NCI-H345 treated with DMSO at 0.1 percent for 48 hours (cell line): ENCODE measurements around the gene PDIA3.
"Not testable (repeated sequence)": the region's sequence is repeated elsewhere in the genome, so short reads cannot be mapped to it uniquely, and the experiment has no call there.

Experiments used
- DNase-seq: peaks from one replicate; lab custom pipeline; 2025; ENCODE audit not compliant: unreplicated experiment; lab: John Stamatoyannopoulos, UW

The PDIA3 gene

GRCh38 chr15:43746245-43746902 is at the start of gene PDIA3:
TSS of gene PDIA3 (plus strand) at chr15:43746438. CDS start at chr15:43746540, 102 bp downstream.
- DNase-seq = peak; percentile 32

- DNase-seq = no peak
Observed at GRCh38 chr15:43702174-43702573, 44.1 kb upstream of the PDIA3 start.

DNA sequence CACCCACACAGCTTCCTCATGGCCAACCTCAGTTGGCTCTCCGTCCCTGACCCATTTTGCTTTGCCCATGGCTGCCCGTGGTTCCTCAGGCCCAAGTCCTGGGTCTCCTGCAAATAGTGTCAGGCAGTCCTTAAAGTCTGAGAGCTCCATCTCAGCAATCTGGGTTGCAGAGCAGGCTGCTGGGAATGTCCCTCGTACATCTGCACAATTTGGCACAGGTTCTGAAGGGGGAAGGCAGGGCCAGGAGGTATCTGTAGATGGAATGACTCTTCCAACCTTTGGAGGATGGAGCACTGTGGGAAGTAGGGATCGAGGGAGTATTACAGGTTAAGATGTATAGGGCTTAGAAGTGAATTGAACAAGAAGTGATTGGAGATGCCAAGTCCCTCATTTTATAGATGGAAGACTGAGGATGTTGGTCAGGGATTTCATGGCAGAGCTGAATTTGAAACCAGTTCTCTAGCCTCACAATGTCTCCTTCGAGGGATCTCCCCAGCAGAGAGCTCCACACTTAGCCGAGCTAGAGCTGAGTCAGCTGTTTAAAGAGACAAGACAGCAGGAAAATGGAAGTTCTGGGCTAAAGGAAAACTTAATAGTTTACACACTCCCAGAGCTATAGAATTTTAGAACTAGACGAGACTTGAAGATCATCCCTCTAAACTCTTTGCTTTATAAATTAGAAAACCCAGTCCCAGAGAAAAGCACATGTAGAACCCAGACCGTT is 43.4 kb upstream of the PDIA3 start:
- DNase-seq = no peak

GRCh38 chr15:43710431-43711131 is 35.7 kb upstream of the PDIA3 start:
- not testable (repeated sequence) for DNase-seq

- no peak for DNase-seq
Observed at GRCh38 chr15:43723151-43723550, 23.1 kb upstream of the PDIA3 start.

DNA sequence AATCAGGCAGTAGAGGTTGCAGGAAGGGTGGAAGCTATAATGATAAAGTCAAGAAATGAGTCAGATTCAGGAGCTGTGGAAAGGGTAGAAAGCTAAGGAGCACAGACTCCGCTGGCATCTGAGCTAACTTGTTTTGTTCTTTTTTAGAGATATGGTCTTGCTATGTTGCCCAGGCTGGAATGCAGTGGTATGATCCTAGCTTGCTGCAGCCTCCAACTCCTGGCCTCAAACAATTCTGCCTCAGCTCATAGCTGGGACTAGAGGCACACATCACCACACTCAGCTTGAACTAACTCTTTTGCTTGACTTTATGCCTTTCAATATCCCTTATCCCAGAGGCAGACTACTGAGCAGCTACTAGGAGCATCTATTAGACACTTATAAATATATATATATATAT is 19.9 kb upstream of the PDIA3 start:
- DNase-seq = not testable (repeated sequence)

- DNase-seq = not testable (repeated sequence)
Observed at GRCh38 chr15:43728053-43728725, 18.0 kb upstream of the PDIA3 start.

DNA sequence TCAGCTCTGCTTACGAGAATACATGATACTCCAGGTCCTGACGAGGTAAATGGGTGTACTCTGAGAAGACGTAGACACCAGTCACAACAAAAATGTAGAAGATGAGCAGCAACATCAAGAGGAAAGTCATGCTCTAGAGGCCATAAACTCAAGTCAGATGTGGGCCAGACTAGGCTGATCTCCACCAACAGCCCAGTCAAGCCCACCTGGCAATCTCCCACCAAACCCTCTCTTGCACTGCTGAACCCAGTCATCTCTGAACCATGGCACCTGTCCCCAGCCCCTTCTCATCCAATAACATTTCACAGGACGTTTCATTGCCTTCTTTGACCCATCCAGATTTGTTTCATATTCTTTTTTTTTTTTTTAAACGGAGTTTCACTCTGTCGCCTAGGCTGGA is 10.8 kb upstream of the PDIA3 start:
- no peak for DNase-seq

DNA sequence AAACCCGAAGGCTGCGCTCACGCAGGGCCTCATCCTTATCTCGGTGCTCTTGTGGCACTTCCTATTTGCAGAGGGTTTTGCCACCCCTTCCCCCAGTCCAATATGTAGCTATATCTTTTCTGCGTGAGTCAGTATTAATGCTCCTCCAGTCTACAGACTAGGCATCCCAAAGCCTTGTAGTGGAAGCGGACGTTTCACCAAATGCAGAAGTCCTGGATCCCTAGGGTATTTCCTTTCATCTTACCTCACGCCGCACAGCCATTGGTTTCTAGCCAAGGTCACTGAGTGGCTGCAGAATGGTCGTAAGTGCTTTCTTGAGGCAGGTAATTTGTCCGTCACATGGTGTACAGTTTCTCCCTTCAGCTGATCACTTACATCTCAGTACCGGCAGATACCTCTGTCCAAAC is 668 bp downstream of the PDIA3 start:
- not testable (repeated sequence) for DNase-seq

DNA sequence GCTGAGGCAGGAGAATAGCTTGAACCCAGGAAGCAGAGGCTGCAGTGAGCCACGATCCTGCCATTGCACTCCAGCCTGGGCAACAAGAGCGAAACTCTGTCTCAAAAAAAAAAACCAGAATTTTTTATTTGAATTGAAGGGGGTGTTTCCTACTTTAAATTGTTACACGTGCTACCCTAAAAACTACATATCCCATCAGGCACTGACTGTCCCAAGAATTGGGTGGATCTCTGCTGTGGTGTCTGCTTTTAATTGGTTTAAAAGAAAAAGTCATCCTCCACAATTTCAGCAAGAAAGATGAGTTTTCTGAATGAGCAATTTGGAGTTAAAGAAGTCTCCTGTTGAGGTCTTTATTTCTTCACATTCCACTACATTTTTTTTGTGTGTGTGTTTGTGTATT is 2.1 kb downstream of the PDIA3 start:
- DNase-seq = no peak

DNA sequence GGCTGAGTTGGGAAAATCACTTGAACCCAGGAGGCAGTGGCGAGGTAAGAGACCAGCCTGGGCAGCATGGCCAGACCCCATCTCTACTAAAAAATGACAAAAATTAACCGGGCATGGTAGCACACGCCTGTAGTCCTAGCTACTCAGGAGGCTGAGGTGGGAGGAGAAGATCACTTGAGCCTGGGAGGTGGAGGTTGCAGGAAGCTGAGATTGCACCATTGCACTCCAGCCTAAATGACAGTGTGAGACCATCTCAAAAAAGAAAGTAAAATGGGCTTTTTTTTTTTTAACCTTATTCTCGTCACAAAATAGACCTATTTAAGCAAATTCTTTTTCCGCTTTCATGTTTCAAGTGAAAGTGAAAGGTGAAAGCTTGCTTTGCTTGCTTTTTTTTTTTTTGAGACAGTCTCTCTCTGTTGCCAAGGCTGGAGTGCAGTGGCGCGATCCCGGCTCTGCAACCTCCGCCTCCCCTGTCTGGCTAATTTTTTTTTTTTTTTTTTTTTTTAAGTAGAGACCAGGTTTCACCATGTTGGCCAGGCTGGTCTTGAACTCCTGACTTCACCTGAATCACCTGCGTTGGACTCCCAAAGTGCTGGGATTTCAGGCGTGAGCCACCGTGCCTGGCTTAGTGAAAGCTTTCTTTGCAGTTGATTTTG is 3.6 kb downstream of the PDIA3 start:
- DNase-seq = no peak

DNA sequence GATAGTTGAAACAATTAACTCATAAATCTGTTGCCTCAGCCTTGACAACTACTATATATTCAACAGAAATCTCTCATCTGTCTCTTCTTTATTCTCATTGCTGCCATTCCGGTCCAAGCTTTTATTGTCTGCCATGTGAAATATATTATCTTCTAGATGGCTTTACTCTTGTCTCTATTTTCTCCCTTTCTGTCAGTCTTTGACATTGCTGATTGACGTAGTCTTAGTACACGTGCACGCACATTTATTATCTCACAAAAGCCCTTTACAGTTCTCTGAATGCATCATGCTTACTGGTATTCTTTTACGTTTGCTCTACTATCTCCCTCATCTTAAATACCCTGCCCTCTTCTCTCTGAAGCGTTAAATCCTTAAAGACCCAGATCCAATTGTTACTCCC is 5.6 kb downstream of the PDIA3 start:
- no peak for DNase-seq

- DNase-seq = no peak
Observed at GRCh38 chr15:43762824-43763223, 16.6 kb downstream of the PDIA3 start.

GRCh38 chr15:43763819-43764446 is 17.7 kb downstream of the PDIA3 start:
- no peak for DNase-seq

- DNase-seq = no peak
Observed at GRCh38 chr15:43769584-43770228, 23.5 kb downstream of the PDIA3 start.

DNA sequence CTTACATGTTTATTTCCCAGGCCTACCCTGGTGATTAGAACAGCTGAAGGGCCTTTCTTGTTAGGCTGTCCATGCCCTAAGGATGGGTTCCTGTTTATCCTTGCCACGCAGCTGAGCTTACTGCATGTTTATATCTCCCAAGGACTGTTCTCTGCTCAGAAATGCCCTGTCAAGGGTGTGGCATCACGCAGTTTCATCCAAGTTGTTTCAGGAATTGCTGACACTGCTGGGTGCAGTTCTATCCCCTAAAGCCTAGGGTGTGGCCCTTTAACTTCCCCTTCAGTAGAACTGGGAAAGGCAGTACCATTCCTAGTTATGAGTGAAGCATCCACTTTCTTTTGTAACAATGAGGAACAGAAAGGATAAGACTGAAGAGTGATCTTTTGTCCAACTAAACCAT is 25.6 kb downstream of the PDIA3 start:
- no peak for DNase-seq

- DNase-seq = no peak
Observed at GRCh38 chr15:43772624-43773023, 26.4 kb downstream of the PDIA3 start.

- no peak for DNase-seq
Observed at GRCh38 chr15:43774062-43774461, 27.8 kb downstream of the PDIA3 start.

DNA sequence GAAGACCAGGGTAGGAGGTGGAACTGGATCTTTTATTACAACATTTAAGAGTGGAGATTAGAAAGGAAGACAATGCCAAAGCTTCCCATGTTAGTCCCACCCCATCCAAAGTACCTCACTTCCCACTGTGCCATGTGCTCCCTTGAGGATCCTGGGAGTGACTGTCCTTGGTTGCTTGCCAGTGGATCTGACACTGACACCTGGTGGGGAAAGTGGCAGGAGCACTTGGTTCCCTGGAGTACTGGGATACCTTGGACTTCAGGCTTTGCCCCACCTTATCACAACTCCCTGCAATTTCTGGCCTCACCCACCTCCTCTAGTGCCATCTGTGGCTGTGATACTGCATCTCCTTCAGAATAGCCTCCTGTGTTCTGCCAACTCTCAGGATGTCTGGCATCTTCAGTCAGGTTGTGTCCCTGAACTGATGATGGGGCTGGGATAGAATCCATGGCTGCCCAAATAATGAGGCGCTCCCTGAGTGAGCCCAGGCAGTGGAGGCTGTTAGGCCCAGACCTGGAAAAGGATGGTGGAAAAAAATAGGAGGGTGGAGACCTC is 29.2 kb downstream of the PDIA3 start:
- DNase-seq = peak; percentile 70
